Sigmoid colon (tissue), 7 donors: ENCODE measurements around the gene ACYP2. TPM values are rescaled to one million over a fixed set of nuclear protein-coding genes. Genes with fewer than 3 reads are reported as not detected.

ENCODE experiments used
- DNase-seq: peaks from one replicate; pipeline ENCODE4 v3.0.0-alpha.2; 2019
- H3K27ac ChIP-seq, 4 donors: fragments of 200-600 bp; sonication (generic); one replicate each; pipeline ENCODE4 v1.5.1; 2016 to 2019; ENCODE audit warnings: mild to moderate bottlenecking in 1 of 4
- H3K27me3 ChIP-seq, 3 donors: fragments of 200-600 bp; sonication (generic); one replicate each; pipeline ENCODE4 v1.5.1; 2019; ENCODE audit warnings: mild to moderate bottlenecking in 1 of 3
- H3K36me3 ChIP-seq, 4 donors: fragments of 200-600 bp; sonication (generic); one replicate each; pipeline ENCODE4 v1.5.1; 2016 to 2019
- H3K4me1 ChIP-seq, 4 donors: fragments of 200-600 bp; sonication (generic); one replicate each; pipeline ENCODE4 v1.5.1; 2017 to 2019
- H3K4me3 ChIP-seq, 4 donors: fragments of 200-600 bp; sonication (generic); one replicate each; pipeline ENCODE4 v1.5.1; 2017 to 2019; ENCODE audit warnings: mild to moderate bottlenecking in 2 of 4, moderate library complexity in 1 of 4
- H3K9me3 ChIP-seq, 4 donors: fragments of 200-600 bp in 3 of 4; sonication (generic) in 3 of 4; one replicate each; pipeline versions ENCODE4 v1.5.1 to v1.6.1; 2013 to 2019
- EP300 ChIP-seq, 4 donors: sonication (generic); formaldehyde crosslinking; IDR thresholded peaks; one replicate each; pipeline ENCODE4 v1.6.1; 2017; ENCODE audit warnings: antibody characterized with exemption in 4 of 4
- POLR2A ChIP-seq, 2 donors: fragments of 450-650 bp; IDR thresholded peaks; one replicate each; pipeline ENCODE4 v1.6.1; 2016; ENCODE audit warnings: antibody characterized with exemption in 2 of 2, mild to moderate bottlenecking in 2 of 2, moderate library complexity in 2 of 2
- POLR2AphosphoS5 ChIP-seq, 4 donors: sonication (generic); formaldehyde crosslinking; IDR thresholded peaks; one replicate each; pipeline ENCODE4 v1.6.1; 2017; ENCODE audit warnings: antibody characterized with exemption in 4 of 4
- WGBS, 2 donors: extraction: QIAGEN DNeasy Blood & Tissue Kit; methylation state at CpG; one replicate each; pipeline ENCODE4 v1.1.7; 2013; 5-methylcytosine and 5-hydroxymethylcytosine counted together
- intact Hi-C: fragments of 100-400 bp; cut with DNase I; formaldehyde crosslinking; loops from one replicate; pipeline ENCODE4 v1.15.1; 2023
- polyA plus RNA-seq, 3 donors: library from polyadenylated mRNA; stranded (reverse); fragments of 200-250 nt; gene quantifications; one replicate each; pipeline ENCODE4 v1.2.3, GENCODE V29; 2013
- total RNA-seq, 4 donors: library from RNA; depleted of rRNA; stranded (reverse); fragments of >200 nt; gene quantifications; one replicate each; pipeline ENCODE4 v1.1.0, GENCODE V29; 2016
- TF ChIP-seq, protein P1 (sequence below), 4 experiments: fragments of 450-650 bp in 3 of 4; fragments of 200-600 bp in 1 of 4; IDR thresholded peaks; one replicate each; pipeline ENCODE4 v1.5.1; 2016 to 2019; ENCODE audit warnings: antibody characterized with exemption in 4 of 4, mild to moderate bottlenecking in 3 of 4, moderate library complexity in 2 of 4
- donor health status: healthy with polysubstance abuse.
- donor health status: Bipolar disorder and iron deficiency.
- donor health status: healthy.

The ACYP2 gene
- total and polyA plus RNA-seq, 7 donors, result 13.2 to 32.0 (median 19.8) TPM

DNA sequence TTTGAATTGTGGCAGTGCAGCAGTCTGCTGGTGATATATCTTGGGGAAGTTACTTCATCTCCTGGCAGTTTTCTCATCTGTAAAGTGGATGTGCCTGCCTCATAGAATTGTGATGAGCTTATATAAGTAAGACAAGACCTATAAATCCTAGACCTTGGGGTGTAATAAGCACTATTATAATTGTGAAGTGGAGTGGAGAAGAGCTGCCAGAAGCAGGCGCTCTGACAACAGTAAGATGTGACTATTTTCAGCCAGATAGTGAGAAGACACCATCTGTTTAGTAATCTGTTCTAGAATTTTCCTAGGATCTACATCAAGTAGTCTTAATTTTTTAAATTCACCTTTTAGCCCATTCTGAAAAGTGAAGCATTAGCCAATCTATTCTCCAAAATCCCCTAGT lies 226.2 kb downstream of the ACYP2 start:
- Histone ChIP-seq H3K27me3 (no peaks in the 10 kb centered on the region), H3K4me1 (peaks cover 0 to 20% (median 11%) of the 10 kb centered on the region in 4 donors), H3K9me3 (no peaks in the 10 kb centered on the region), H3K36me3 (no peaks in the 10 kb centered on the region), H3K27ac (peak overlapping the region in 1 of 4 donors; percentile 4), H3K4me3 (no peak overlapping the region)
- WGBS, 2 donors, result 79 to 85% methylated on average over 1 of the region's 1 CpG
- DNase-seq, result peak; percentile 67
- TF ChIP-seq, protein P1, sequence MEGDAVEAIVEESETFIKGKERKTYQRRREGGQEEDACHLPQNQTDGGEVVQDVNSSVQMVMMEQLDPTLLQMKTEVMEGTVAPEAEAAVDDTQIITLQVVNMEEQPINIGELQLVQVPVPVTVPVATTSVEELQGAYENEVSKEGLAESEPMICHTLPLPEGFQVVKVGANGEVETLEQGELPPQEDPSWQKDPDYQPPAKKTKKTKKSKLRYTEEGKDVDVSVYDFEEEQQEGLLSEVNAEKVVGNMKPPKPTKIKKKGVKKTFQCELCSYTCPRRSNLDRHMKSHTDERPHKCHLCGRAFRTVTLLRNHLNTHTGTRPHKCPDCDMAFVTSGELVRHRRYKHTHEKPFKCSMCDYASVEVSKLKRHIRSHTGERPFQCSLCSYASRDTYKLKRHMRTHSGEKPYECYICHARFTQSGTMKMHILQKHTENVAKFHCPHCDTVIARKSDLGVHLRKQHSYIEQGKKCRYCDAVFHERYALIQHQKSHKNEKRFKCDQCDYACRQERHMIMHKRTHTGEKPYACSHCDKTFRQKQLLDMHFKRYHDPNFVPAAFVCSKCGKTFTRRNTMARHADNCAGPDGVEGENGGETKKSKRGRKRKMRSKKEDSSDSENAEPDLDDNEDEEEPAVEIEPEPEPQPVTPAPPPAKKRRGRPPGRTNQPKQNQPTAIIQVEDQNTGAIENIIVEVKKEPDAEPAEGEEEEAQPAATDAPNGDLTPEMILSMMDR (IDR thresholded peaks at IDR 0.05), result no peak
- peak; percentile 39 to 72 (median 61) for TF ChIP-seq POLR2AphosphoS5 (IDR thresholded peaks at IDR 0.05)
- intact Hi-C loops, result no loop called here

- H3K36me3 ChIP-seq, result no peaks in the 10 kb centered on the region
- intact Hi-C loops, result no loop called here
- WGBS, 2 donors, result 23 to 68% methylated on average over 2 of the region's 2 CpGs
- TF ChIP-seq EP300 (IDR thresholded peaks at IDR 0.05) (no peak), POLR2AphosphoS5 (IDR thresholded peaks at IDR 0.05) (no peak), POLR2A (IDR thresholded peaks at IDR 0.05) (no peak)
- TF ChIP-seq, protein P1 (IDR thresholded peaks at IDR 0.05), result no peak
- no peaks in the 10 kb centered on the region for H3K9me3 ChIP-seq
- peaks cover 0 to 15% (median 9%) of the 10 kb centered on the region in 4 donors for H3K4me1 ChIP-seq
- no peak for DNase-seq
- H3K27me3 ChIP-seq, result no peaks in the 10 kb centered on the region
- H3K27ac ChIP-seq, result no peak overlapping the region
- H3K4me3 ChIP-seq, result no peak overlapping the region
Observed at GRCh38 chr2:54342603-54343002, 227.2 kb downstream of the ACYP2 start.

- H3K27me3 ChIP-seq, result no peaks in the 10 kb centered on the region
- H3K27ac ChIP-seq, result no peak overlapping the region
- intact Hi-C loops, result no loop called here
- H3K36me3 ChIP-seq, result no peaks in the 10 kb centered on the region
- TF ChIP-seq POLR2A (IDR thresholded peaks at IDR 0.05), result no peak
- TF ChIP-seq, protein P1 (IDR thresholded peaks at IDR 0.05), result no peak
- TF ChIP-seq EP300 (IDR thresholded peaks at IDR 0.05), result no peak
- H3K9me3 ChIP-seq, result no peaks in the 10 kb centered on the region
- DNase-seq, result no peak
- H3K4me3 ChIP-seq, result no peak overlapping the region
- H3K4me1 ChIP-seq, result no peaks in the 10 kb centered on the region
- 89% methylated on average over 3 of the region's 3 CpGs for WGBS, 2 donors
Observed at GRCh38 chr2:54347622-54348021, 232.2 kb downstream of the ACYP2 start.

DNA sequence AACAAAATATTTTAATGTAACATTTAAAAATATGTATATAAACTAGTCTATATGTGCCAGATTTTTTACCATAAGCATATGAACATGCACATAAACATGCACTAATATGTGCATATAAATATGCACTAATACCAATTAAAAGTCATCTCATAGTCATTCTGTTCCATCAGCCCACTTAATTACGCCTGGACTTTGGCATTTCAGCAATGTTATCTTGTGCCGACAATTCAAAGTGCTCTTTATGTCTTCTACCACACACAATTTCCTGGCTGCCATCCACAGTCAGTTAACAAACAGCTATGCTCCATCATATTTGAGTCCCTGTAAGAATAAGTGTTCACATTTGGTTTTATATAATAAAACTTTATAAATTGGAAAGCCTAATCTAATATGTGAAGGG lies 233.2 kb downstream of the ACYP2 start:
- Histone ChIP-seq H3K4me1 (peaks cover 0 to 8% (median 7%) of the 10 kb centered on the region in 4 donors), H3K9me3 (no peaks in the 10 kb centered on the region), H3K27me3 (no peaks in the 10 kb centered on the region), H3K4me3 (no peak overlapping the region), H3K27ac (peak overlapping the region in 1 of 4 donors; percentile 15), H3K36me3 (no peaks in the 10 kb centered on the region)
- TF ChIP-seq EP300 (IDR thresholded peaks at IDR 0.05) (no peak), POLR2AphosphoS5 (IDR thresholded peaks at IDR 0.05) (no peak), POLR2A (IDR thresholded peaks at IDR 0.05) (no peak)
- TF ChIP-seq, protein P1 (IDR thresholded peaks at IDR 0.05), result no peak
- WGBS, 2 donors, result 12 to 61% methylated on average over 2 of the region's 2 CpGs
- intact Hi-C loops, result no loop called here
- no peak for DNase-seq

DNA sequence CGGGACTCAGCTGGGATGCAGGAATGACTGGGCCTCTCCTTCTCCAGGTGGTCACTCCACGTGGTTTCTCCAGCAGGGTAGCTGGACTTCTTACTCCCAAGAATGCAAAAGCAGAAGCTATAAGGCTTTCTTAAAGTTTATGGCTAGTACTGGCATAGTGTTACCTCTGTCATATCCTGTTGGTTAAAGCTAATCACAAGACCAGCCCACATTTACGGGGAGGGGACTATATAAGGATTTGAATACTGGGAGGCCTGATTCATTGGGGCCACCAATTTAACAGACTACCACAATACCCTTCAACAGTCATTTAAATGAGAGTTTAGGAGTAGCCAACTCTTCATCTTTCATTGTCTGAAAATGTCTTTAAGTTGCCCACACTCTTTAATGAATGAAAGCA lies 235.0 kb downstream of the ACYP2 start:
- Histone ChIP-seq H3K27me3 (no peaks in the 10 kb centered on the region), H3K27ac (no peak overlapping the region), H3K9me3 (no peaks in the 10 kb centered on the region), H3K36me3 (no peaks in the 10 kb centered on the region), H3K4me3 (no peak overlapping the region), H3K4me1 (peaks cover 0 to 11% (median 8%) of the 10 kb centered on the region in 4 donors)
- TF ChIP-seq EP300 (IDR thresholded peaks at IDR 0.05) (no peak), POLR2A (IDR thresholded peaks at IDR 0.05) (no peak), POLR2AphosphoS5 (IDR thresholded peaks at IDR 0.05) (no peak)
- intact Hi-C loops, result no loop called here
- no peak for DNase-seq
- WGBS, 2 donors, result 55 to 75% methylated on average over 3 of the region's 3 CpGs
